A549 (cell line): ENCODE data around the gene HAUS8. TPM values are rescaled to one million over a fixed set of nuclear protein-coding genes. Genes with fewer than 3 reads are reported as not detected.

Source experiments
- ATAC-seq, 2 experiments: fragments of 200-7000 bp in 1 of 2; fragments of >200 bp in 1 of 2; cut with Nextera tagmentation in 1 of 2; cut with Tn5 transposase in 1 of 2; 3 replicates each; pipeline versions ENCODE4 v1.8.0 to v1.9.1; 2018 to 2020; ENCODE audit warnings: mild to moderate bottlenecking in 1 of 2, moderate library complexity in 1 of 2
- CTCF ChIA-PET: fragments of 300-600 bp; sonication (Branson Sonifier 250); formaldehyde crosslinking; extraction: SDS; loops from one replicate; lab custom pipeline; 2021; ENCODE audit warnings: antibody characterized with exemption, inconsistent platforms; lab: Yijun Ruan, JAX
- POLR2A ChIA-PET: fragments of 350-600 bp; formaldehyde crosslinking; extraction: SDS; loops from one replicate; lab custom pipeline; 2021; ENCODE audit warnings: antibody characterized with exemption, inconsistent platforms; lab: Yijun Ruan, JAX
- DNase-seq, 2 experiments: peaks; one replicate each; pipeline versions ENCODE4 v3.0.0 to v3.0.0-alpha.2; 2011 to 2016; ENCODE audit warnings: low read depth in 1 of 2, low spot score in 1 of 2
- FAIRE-seq: peaks from 2 replicates; lab custom pipeline; 2011; peaks lifted over from hg19 to GRCh38; lab: Jason Lieb, UNC
- H3K27ac ChIP-seq, 2 experiments: fragments of >200 bp; sonication (Bioruptor Twin); formaldehyde crosslinking; 3 replicates each; pipeline ENCODE4 v1.5.1; 2016 to 2017
- H3K4me1 ChIP-seq: fragments of >200 bp; sonication (Bioruptor Twin); formaldehyde crosslinking; 3 replicates; pipeline ENCODE4 v1.6.1; 2016
- H3K4me2 ChIP-seq: fragments of >200 bp; sonication (Bioruptor Twin); formaldehyde crosslinking; 3 replicates; pipeline ENCODE4 v1.6.1; 2016
- H3K4me3 ChIP-seq: fragments of >200 bp; sonication (Bioruptor Twin); formaldehyde crosslinking; 3 replicates; pipeline ENCODE4 v1.5.1; 2016
- H3K9me3 ChIP-seq: fragments of >200 bp; sonication (Bioruptor Twin); formaldehyde crosslinking; 3 replicates; pipeline ENCODE4 v1.6.1; 2016
- BCL3 ChIP-seq: fragments of >200 bp; sonication (Bioruptor Twin); formaldehyde crosslinking; IDR thresholded peaks from 3 replicates; pipeline ENCODE4 v1.6.1; 2016
- BHLHE40 ChIP-seq: IDR thresholded peaks from 2 replicates; pipeline ENCODE4 v1.6.1; 2012; ENCODE audit warnings: low read depth, low read length, inconsistent platforms
- CBX2 ChIP-seq: fragments of 200-600 bp; sonication (generic); IDR thresholded peaks from 2 replicates; pipeline ENCODE4 v1.6.1; 2016; ENCODE audit warnings: low read depth, mild to moderate bottlenecking, borderline replicate concordance
- CBX8 ChIP-seq: fragments of 200-600 bp; sonication (generic); IDR thresholded peaks from 2 replicates; pipeline ENCODE4 v1.6.1; 2016
- CTCF ChIP-seq: fragments of >200 bp; sonication (Bioruptor Twin); formaldehyde crosslinking; IDR thresholded peaks from 3 replicates; pipeline ENCODE4 v1.5.1; 2016
- E2F6 ChIP-seq: IDR thresholded peaks from 2 replicates; pipeline ENCODE4 v1.6.1; 2012; ENCODE audit warnings: low read depth, borderline replicate concordance
- FOXS1 ChIP-seq: fragments of 250-450 bp; sonication (Bioruptor Pico); IDR thresholded peaks from 2 replicates; pipeline ENCODE4 v1.5.0; 2020; ENCODE audit warnings: mild to moderate bottlenecking, moderate library complexity
- HES2 ChIP-seq: fragments of >200 bp; sonication (Bioruptor Twin); formaldehyde crosslinking; IDR thresholded peaks from 2 replicates; pipeline ENCODE4 v1.6.1; 2016
- HEYL ChIP-seq: fragments of 250-450 bp; sonication (Bioruptor Pico); IDR thresholded peaks from 2 replicates; pipeline ENCODE4 v1.8.0; 2021; ENCODE audit warnings: mild to moderate bottlenecking, moderate library complexity
- HMGXB4 ChIP-seq: fragments of 250-450 bp; sonication (Bioruptor Pico); IDR thresholded peaks from 2 replicates; pipeline ENCODE4 v1.5.0; 2021; ENCODE audit warnings: mild to moderate bottlenecking, moderate library complexity, borderline replicate concordance
- HOXA7 ChIP-seq: fragments of 250-450 bp; sonication (Bioruptor Pico); IDR thresholded peaks from 2 replicates; pipeline ENCODE4 v1.5.0; 2020; ENCODE audit warnings: mild to moderate bottlenecking, moderate library complexity
- HOXB5 ChIP-seq: fragments of 250-450 bp; sonication (Bioruptor Pico); IDR thresholded peaks from 2 replicates; pipeline ENCODE4 v1.5.0; 2020; ENCODE audit warnings: mild to moderate bottlenecking, moderate library complexity
- JUN ChIP-seq, 2 experiments: fragments of >200 bp; sonication (Bioruptor Twin); formaldehyde crosslinking; IDR thresholded peaks; 2 replicates in 1 of 2; 3 replicates in 1 of 2; pipeline ENCODE4 v1.6.1; 2016 to 2017
- JUNB ChIP-seq: fragments of >200 bp; sonication (Bioruptor Twin); formaldehyde crosslinking; IDR thresholded peaks from 2 replicates; pipeline ENCODE4 v1.6.1; 2016
- MAFK ChIP-seq: fragments of 450-650 bp; IDR thresholded peaks from 2 replicates; pipeline ENCODE4 v1.6.1; 2014; ENCODE audit not compliant: partially characterized antibody
- MYC ChIP-seq: IDR thresholded peaks from 2 replicates; pipeline ENCODE4 v1.6.1; 2012; ENCODE audit warnings: mild to moderate bottlenecking, inconsistent platforms, low read length, improper control_type of control experiment, borderline replicate concordance
- PHF8 ChIP-seq: fragments of 200-600 bp; sonication (generic); IDR thresholded peaks from 2 replicates; pipeline ENCODE4 v1.6.1; 2016; ENCODE audit warnings: low read depth, mild to moderate bottlenecking, antibody characterized with exemption, moderate library complexity, borderline replicate concordance
- RARB ChIP-seq: fragments of 250-450 bp; sonication (Bioruptor Pico); IDR thresholded peaks from 2 replicates; pipeline ENCODE4 v1.8.0; 2021; ENCODE audit warnings: mild to moderate bottlenecking, moderate library complexity
- RCOR1 ChIP-seq: fragments of 150-350 bp; IDR thresholded peaks from 2 replicates; pipeline ENCODE4 v1.6.1; 2014; ENCODE audit warnings: antibody characterized with exemption, low read length, low read depth
- REST ChIP-seq: fragments of 200-600 bp; sonication (generic); IDR thresholded peaks from 2 replicates; pipeline ENCODE4 v1.6.1; 2016; ENCODE audit warnings: antibody characterized with exemption, mild to moderate bottlenecking, moderate library complexity
- RFX5 ChIP-seq: fragments of 450-650 bp; IDR thresholded peaks from 2 replicates; pipeline ENCODE4 v1.7.1; 2014; ENCODE audit warnings: antibody characterized with exemption, mild to moderate bottlenecking, moderate library complexity
- SMC3 ChIP-seq: fragments of >200 bp; sonication (Bioruptor Twin); formaldehyde crosslinking; IDR thresholded peaks from 3 replicates; pipeline ENCODE4 v1.6.1; 2018; ENCODE audit warnings: inconsistent platforms
- TFCP2L1 ChIP-seq: fragments of 250-450 bp; sonication (Bioruptor Pico); IDR thresholded peaks from 2 replicates; pipeline ENCODE4 v1.5.0; 2021; ENCODE audit warnings: mild to moderate bottlenecking
- ZC3H11A ChIP-seq: fragments of 450-650 bp; IDR thresholded peaks from 2 replicates; pipeline ENCODE4 v1.6.1; 2014; ENCODE audit warnings: antibody characterized with exemption, mild to moderate bottlenecking
- ZFP36 ChIP-seq: fragments of 450-650 bp; IDR thresholded peaks from 2 replicates; pipeline ENCODE4 v1.6.1; 2014; ENCODE audit warnings: borderline replicate concordance; ENCODE audit not compliant: partially characterized antibody
- ZNF302 ChIP-seq: fragments of 250-450 bp; sonication (Bioruptor Pico); IDR thresholded peaks from 2 replicates; pipeline ENCODE4 v1.9.0; 2021; ENCODE audit warnings: inconsistent platforms, mild to moderate bottlenecking, moderate library complexity
- ZSCAN20 ChIP-seq: fragments of 250-450 bp; sonication (Bioruptor Pico); IDR thresholded peaks from 2 replicates; pipeline ENCODE4 v1.8.0; 2022; ENCODE audit warnings: mild to moderate bottlenecking, moderate library complexity
- WGBS: methylation state at CpG from one replicate; pipeline ENCODE4 v1.1.6; 2017; ENCODE audit errors: missing lambda C conversion rate; 5-methylcytosine and 5-hydroxymethylcytosine counted together
- polyA plus RNA-seq, 4 experiments: library from polyadenylated mRNA; depleted of rRNA in 3 of 4; stranded (reverse); fragments of >200 nt; fragmentation: RNase III in 1 of 4; extraction: RNeasy Plus Mini Kit Qiagen cat#74134 plus additional on column Dnase treatment in 1 of 4; gene quantifications; 2 replicates in 3 of 4; 3 replicates in 1 of 4; pipeline ENCODE4 v1.2.3, GENCODE V29; 2011 to 2017

Gene HAUS8
- polyA plus RNA-seq, 2 of the 4 experiments (the other 2 are of a cell fraction), result 15.1 to 16.2 TPM

- POLR2A ChIA-PET, result no interaction called here
- FAIRE-seq (no peak), ATAC-seq (no peak), DNase-seq (no peak)
- Histone ChIP-seq H3K4me3 (no peak overlapping the region), H3K4me1 (peaks cover 20% of the 10 kb centered on the region), H3K4me2 (no peak overlapping the region), H3K9me3 (no peaks in the 10 kb centered on the region), H3K27ac (no peak overlapping the region)
- CTCF ChIA-PET, result no interaction called here
- no peak for TF ChIP-seq SMC3
- TF ChIP-seq E2F6, result no peak
- no peak for TF ChIP-seq JUNB
- 78% methylated on average over 9 of the region's 17 CpGs for WGBS
Observed at GRCh38 chr19:17112271-17112670, 37.0 kb upstream of the HAUS8 start.

- ChIA-PET POLR2A (no interaction called here), CTCF (no interaction called here)
- Histone ChIP-seq H3K27ac (no peak overlapping the region), H3K4me2 (no peak overlapping the region), H3K4me3 (no peak overlapping the region), H3K9me3 (no peaks in the 10 kb centered on the region), H3K4me1 (peaks cover 24% of the 10 kb centered on the region)
- no peak for FAIRE-seq
- WGBS, result 90% methylated on average over 3 of the region's 3 CpGs
- no peak for TF ChIP-seq ZSCAN20 (CRISPR knock-in tag)
- no peak for TF ChIP-seq BCL3
- TF ChIP-seq HOXB5 (CRISPR knock-in tag), result no peak
- TF ChIP-seq HMGXB4 (CRISPR knock-in tag), result no peak
- TF ChIP-seq RFX5, result no peak
- no peak for TF ChIP-seq ZNF302
- TF ChIP-seq MYC, result no peak
- TF ChIP-seq CBX2, result no peak
- TF ChIP-seq PHF8, result no peak
- TF ChIP-seq ZFP36, result no peak
- no peak for TF ChIP-seq BHLHE40
- no peak for TF ChIP-seq JUN (IDR thresholded peaks at IDR 0.05)
- no peak for TF ChIP-seq HOXA7
- TF ChIP-seq HEYL (CRISPR knock-in tag), result no peak
- TF ChIP-seq CBX8, result no peak
- TF ChIP-seq TFCP2L1, result no peak
- TF ChIP-seq RARB (CRISPR knock-in tag), result no peak
- no peak for TF ChIP-seq MAFK
- no peak for TF ChIP-seq HES2
- TF ChIP-seq ZC3H11A, result no peak
- ATAC-seq, result no peak
- no peak for DNase-seq
Observed at GRCh38 chr19:17111766-17112165, 36.5 kb upstream of the HAUS8 start.

- CTCF ChIA-PET, result interaction anchor here (0.5 to 1.2 kb wide), 3 partner anchors 15 to 60 kb away, joined by 3 read pairs; no protein-coding TSS in a partner anchor
- FAIRE-seq (no peak), DNase-seq (no peak), ATAC-seq (no peak)
- Histone ChIP-seq H3K27ac (no peak overlapping the region), H3K4me2 (no peak overlapping the region), H3K4me1 (peaks cover 24% of the 10 kb centered on the region), H3K9me3 (no peaks in the 10 kb centered on the region), H3K4me3 (no peak overlapping the region)
- WGBS, result 87% methylated on average over 3 of the region's 10 CpGs
- POLR2A ChIA-PET, result no interaction called here
- TF ChIP-seq MAFK (no peak), REST (no peak), JUNB (no peak), ZNF302 (no peak), RCOR1 (no peak), CTCF (no peak), FOXS1 (CRISPR knock-in tag) (no peak), PHF8 (no peak)
Observed at GRCh38 chr19:17110599-17110966, 35.3 kb upstream of the HAUS8 start.
